Measurements from ENCODE around the gene CDH2. TPM values are rescaled to one million over a fixed set of nuclear protein-coding genes. Genes with fewer than 3 reads are reported as not detected.

Gene CDH2
- total RNA-seq, 1 donor from 2014 or later = 363 TPM

GRCh38 chr18:27976806-27977408 is 200.0 kb downstream of the CDH2 start:
- H3K27me3 Mint-ChIP-seq (ENCODE audit: low read depth, unreplicated experiment) = no peaks in the 10 kb centered on the region
- peaks cover 34% of the 10 kb centered on the region for H3K36me3 Mint-ChIP-seq (ENCODE audit: low read depth, unreplicated experiment)
- Histone ChIP-seq H3K36me3 (ENCODE audit: insufficient read depth, low read length) (peaks cover 49% of the 10 kb centered on the region), H3K9me3 (ENCODE audit: insufficient read depth, low read depth, low read length) (no peaks in the 10 kb centered on the region), H3K4me2 (ENCODE audit: low read length) (no peak overlapping the region), H3K27ac (ENCODE audit: low read depth, low read length) (no peak overlapping the region), H3K79me2 (ENCODE audit: insufficient read depth, low read length) (peaks cover 24% of the 10 kb centered on the region), H3K9ac (ENCODE audit: low read length) (no peak overlapping the region), H4K20me1 (ENCODE audit: insufficient read depth, low read length) (peaks cover 36% of the 10 kb centered on the region), H3K27me3 (ENCODE audit: insufficient read depth, low read length) (no peaks in the 10 kb centered on the region), H3K4me1 (ENCODE audit: insufficient read depth, low read length) (no peaks in the 10 kb centered on the region), H2AFZ (ENCODE audit: low read depth, low read length) (no peak overlapping the region), H3K4me3 (ENCODE audit: insufficient read depth, low read depth, low read length) (no peak overlapping the region)
- DNase-seq (ENCODE audit: low read depth) (no peak), FAIRE-seq (no peak)
- TF ChIP-seq EZH2 (IDR thresholded peaks at IDR 0.05; ENCODE audit: insufficient read depth, low read length) = no peak
- no peak for TF ChIP-seq CTCF (IDR thresholded peaks at IDR 0.05; ENCODE audit: insufficient read depth, low read depth, low read length)
- H3K4me3 Mint-ChIP-seq (ENCODE audit: unreplicated experiment) = no peak overlapping the region
- no peaks in the 10 kb centered on the region for H3K9me3 Mint-ChIP-seq (ENCODE audit: unreplicated experiment)
- no peak overlapping the region for H3K27ac Mint-ChIP-seq (ENCODE audit: unreplicated experiment)
- peaks cover 5% of the 10 kb centered on the region for H3K4me1 Mint-ChIP-seq (ENCODE audit: low read depth, unreplicated experiment)

GRCh38 chr18:27970321-27970720 is 206.6 kb downstream of the CDH2 start:
- H3K9me3 ChIP-seq (ENCODE audit: insufficient read depth, low read depth, low read length) = no peaks in the 10 kb centered on the region
- Mint-ChIP-seq H3K36me3 (ENCODE audit: low read depth, unreplicated experiment) (peaks cover 18% of the 10 kb centered on the region), H3K27me3 (ENCODE audit: low read depth, unreplicated experiment) (no peaks in the 10 kb centered on the region), H3K9me3 (ENCODE audit: unreplicated experiment) (no peaks in the 10 kb centered on the region), H3K27ac (ENCODE audit: unreplicated experiment) (no peak overlapping the region), H3K4me1 (ENCODE audit: low read depth, unreplicated experiment) (peaks cover 24% of the 10 kb centered on the region), H3K4me3 (ENCODE audit: unreplicated experiment) (no peak overlapping the region)
- H3K9ac ChIP-seq (ENCODE audit: low read length) = no peak overlapping the region
- DNase-seq (ENCODE audit: low read depth) (no peak), FAIRE-seq (no peak)
- no peak overlapping the region for H3K27ac ChIP-seq (ENCODE audit: low read depth, low read length)
- H3K36me3 ChIP-seq (ENCODE audit: insufficient read depth, low read length) = peaks cover 43% of the 10 kb centered on the region
- TF ChIP-seq EZH2 (IDR thresholded peaks at IDR 0.05; ENCODE audit: insufficient read depth, low read length) (no peak), CTCF (IDR thresholded peaks at IDR 0.05; ENCODE audit: insufficient read depth, low read depth, low read length) (no peak)
- no peak overlapping the region for H3K4me2 ChIP-seq (ENCODE audit: low read length)
- H3K27me3 ChIP-seq (ENCODE audit: insufficient read depth, low read length) = no peaks in the 10 kb centered on the region
- H3K4me1 ChIP-seq (ENCODE audit: insufficient read depth, low read length) = peaks cover 14% of the 10 kb centered on the region
- no peak overlapping the region for H3K4me3 ChIP-seq (ENCODE audit: insufficient read depth, low read depth, low read length)
- H4K20me1 ChIP-seq (ENCODE audit: insufficient read depth, low read length) = peaks cover 27% of the 10 kb centered on the region
- H2AFZ ChIP-seq (ENCODE audit: low read depth, low read length) = no peak overlapping the region
- peaks cover 7% of the 10 kb centered on the region for H3K79me2 ChIP-seq (ENCODE audit: insufficient read depth, low read length)

- Histone ChIP-seq H3K4me3 (ENCODE audit: insufficient read depth, low read depth, low read length) (no peak overlapping the region), H2AFZ (ENCODE audit: low read depth, low read length) (no peak overlapping the region), H3K27ac (ENCODE audit: low read depth, low read length) (no peak overlapping the region), H4K20me1 (ENCODE audit: insufficient read depth, low read length) (peaks cover 31% of the 10 kb centered on the region), H3K4me2 (ENCODE audit: low read length) (no peak overlapping the region), H3K9ac (ENCODE audit: low read length) (no peak overlapping the region), H3K4me1 (ENCODE audit: insufficient read depth, low read length) (peaks cover 19% of the 10 kb centered on the region), H3K79me2 (ENCODE audit: insufficient read depth, low read length) (peaks cover 4% of the 10 kb centered on the region), H3K9me3 (ENCODE audit: insufficient read depth, low read depth, low read length) (no peaks in the 10 kb centered on the region), H3K27me3 (ENCODE audit: insufficient read depth, low read length) (no peaks in the 10 kb centered on the region), H3K36me3 (ENCODE audit: insufficient read depth, low read length) (peaks cover 41% of the 10 kb centered on the region)
- FAIRE-seq = no peak
- TF ChIP-seq EZH2 (IDR thresholded peaks at IDR 0.05; ENCODE audit: insufficient read depth, low read length) = no peak
- no peak for TF ChIP-seq CTCF (IDR thresholded peaks at IDR 0.05; ENCODE audit: insufficient read depth, low read depth, low read length)
- Mint-ChIP-seq H3K36me3 (ENCODE audit: low read depth, unreplicated experiment) (peaks cover 23% of the 10 kb centered on the region), H3K4me1 (ENCODE audit: low read depth, unreplicated experiment) (peaks cover 31% of the 10 kb centered on the region), H3K9me3 (ENCODE audit: unreplicated experiment) (no peaks in the 10 kb centered on the region), H3K4me3 (ENCODE audit: unreplicated experiment) (no peak overlapping the region), H3K27ac (ENCODE audit: unreplicated experiment) (no peak overlapping the region), H3K27me3 (ENCODE audit: low read depth, unreplicated experiment) (no peaks in the 10 kb centered on the region)
- DNase-seq (ENCODE audit: low read depth) = no peak
Observed at GRCh38 chr18:27969206-27969605, 207.7 kb downstream of the CDH2 start.
